Neuronal stem cell (in vitro differentiated cells): ENCODE measurements around the gene MSMO1.
"Not testable (repeated sequence)": the region's sequence is repeated elsewhere in the genome, so short reads cannot be mapped to it uniquely, and the experiment has no call there.

Experiments used
- DNase-seq: peaks from one replicate; pipeline ENCODE4 v3.0.0-alpha.2; 2013; ENCODE audit warnings: low spot score
- H2AFZ ChIP-seq: one replicate; pipeline ENCODE4 v1.6.1; 2013; ENCODE audit warnings: mild to moderate bottlenecking, low read length, inconsistent platforms
- H2AK5ac ChIP-seq: 2 replicates; pipeline ENCODE4 v1.6.1; 2013; ENCODE audit warnings: low read depth, mild to moderate bottlenecking, inconsistent platforms, low read length, moderate library complexity, mixed read lengths
- H2BK120ac ChIP-seq: 2 replicates; pipeline ENCODE4 v1.6.1; 2013; ENCODE audit warnings: low read depth, mild to moderate bottlenecking, inconsistent platforms, low read length, moderate library complexity, mixed read lengths
- H2BK12ac ChIP-seq: one replicate; pipeline ENCODE4 v1.6.1; 2013; ENCODE audit warnings: low read length, inconsistent platforms
- H2BK15ac ChIP-seq: 2 replicates; pipeline ENCODE4 v1.6.1; 2013; ENCODE audit warnings: mild to moderate bottlenecking, low read length, inconsistent platforms, mixed read lengths
- H2BK5ac ChIP-seq: one replicate; pipeline ENCODE4 v1.6.1; 2013; ENCODE audit warnings: inconsistent platforms, mild to moderate bottlenecking, low read length, moderate library complexity
- H3K14ac ChIP-seq: one replicate; pipeline ENCODE4 v1.6.1; 2013; ENCODE audit warnings: low read length, inconsistent platforms
- H3K18ac ChIP-seq: 2 replicates; pipeline ENCODE4 v1.6.1; 2013; ENCODE audit warnings: low read length, inconsistent platforms
- H3K23ac ChIP-seq: 2 replicates; pipeline ENCODE4 v1.6.1; 2013; ENCODE audit warnings: low read depth, mild to moderate bottlenecking, mixed read lengths, low read length, inconsistent platforms; ENCODE audit not compliant: poor library complexity
- H3K27ac ChIP-seq: replicated peaks from 3 replicates; pipeline ENCODE4 v1.5.1; 2013; ENCODE audit warnings: low read length, inconsistent platforms
- H3K27me3 ChIP-seq, 3 experiments: 2 replicates each; pipeline ENCODE4 v1.6.1; 2013; ENCODE audit warnings: low read length in 3 of 3, mild to moderate bottlenecking in 2 of 3, inconsistent platforms in 1 of 3, low read depth in 1 of 3, mixed read lengths in 1 of 3, moderate library complexity in 1 of 3; ENCODE audit not compliant: control insufficient read depth in 3 of 3, insufficient read depth in 3 of 3
- H3K36me3 ChIP-seq, 2 donors: replicated peaks in 1 of 2; 2 replicates each; pipeline ENCODE4 v1.6.1; 2013; ENCODE audit warnings: low read length in 2 of 2; ENCODE audit not compliant: control insufficient read depth in 2 of 2, insufficient read depth in 2 of 2
- H3K4ac ChIP-seq: 2 replicates; pipeline ENCODE4 v1.6.1; 2013; ENCODE audit warnings: inconsistent platforms, mild to moderate bottlenecking, low read length, moderate library complexity
- H3K4me1 ChIP-seq, 2 donors: 1 replicate in 1 of 2; 2 replicates in 1 of 2; pipeline ENCODE4 v1.6.1; 2013; ENCODE audit warnings: low read length in 2 of 2, low read depth in 1 of 2; ENCODE audit not compliant: control insufficient read depth in 2 of 2, insufficient read depth in 1 of 2
- H3K4me2 ChIP-seq: one replicate; pipeline ENCODE4 v1.6.1; 2013; ENCODE audit warnings: mild to moderate bottlenecking, low read length, inconsistent platforms; ENCODE audit not compliant: insufficient read depth, poor library complexity, severe bottlenecking
- H3K4me3 ChIP-seq, 2 donors: 2 replicates each; pipeline ENCODE4 v1.5.1; 2013; ENCODE audit warnings: low read length in 2 of 2, mild to moderate bottlenecking in 2 of 2, inconsistent platforms in 1 of 2, moderate library complexity in 1 of 2
- H3K79me1 ChIP-seq: one replicate; pipeline ENCODE4 v1.6.1; 2013; ENCODE audit warnings: low read depth, mild to moderate bottlenecking, inconsistent platforms, low read length, moderate library complexity
- H3K9ac ChIP-seq: one replicate; pipeline ENCODE4 v1.6.1; 2013; ENCODE audit warnings: mild to moderate bottlenecking, low read depth, low read length, inconsistent platforms; ENCODE audit not compliant: poor library complexity
- H3K9me3 ChIP-seq, 2 donors: replicated peaks in 1 of 2; 2 replicates each; pipeline versions ENCODE3 to v1.6.1; 2013; ENCODE audit warnings: low read length in 2 of 2, mild to moderate bottlenecking in 2 of 2, inconsistent platforms in 1 of 2, low read depth in 1 of 2, mixed read lengths in 1 of 2, moderate library complexity in 1 of 2; ENCODE audit not compliant: control insufficient read depth in 2 of 2, insufficient read depth in 1 of 2
- H4K8ac ChIP-seq: one replicate; pipeline ENCODE4 v1.6.1; 2013; ENCODE audit warnings: low read depth, mild to moderate bottlenecking, inconsistent platforms, low read length, moderate library complexity
- H4K91ac ChIP-seq: one replicate; pipeline ENCODE4 v1.6.1; 2013; ENCODE audit warnings: low read length, low read depth, mild to moderate bottlenecking, inconsistent platforms; ENCODE audit not compliant: poor library complexity
- WGBS, 2 donors: extraction: QIAGEN DNeasy Blood & Tissue Kit; methylation state at CpG; one replicate each; pipeline ENCODE4 v1.1.7; 2013; ENCODE audit warnings: missing lambda C conversion rate in 2 of 2, mixed read lengths in 1 of 2; ENCODE audit not compliant: insufficient read length in 2 of 2, insufficient replicate concordance in 1 of 2; ENCODE audit errors: extremely low coverage in 2 of 2; 5-methylcytosine and 5-hydroxymethylcytosine counted together

MSMO1 gene

GRCh38 chr4:165336743-165337142 is 9.3 kb downstream of the MSMO1 start:
- Histone ChIP-seq H2AK5ac (no peak overlapping the region), H2BK12ac (no peak overlapping the region), H3K9ac (no peak overlapping the region), H3K14ac (no peak overlapping the region), H3K27me3 (peaks cover 0 to 2% (median 0%) of the 10 kb centered on the region in 3 experiments), H3K4me2 (no peak overlapping the region), H4K8ac (no peak overlapping the region), H3K23ac (no peak overlapping the region), H2BK120ac (no peak overlapping the region), H3K18ac (no peak overlapping the region), H2BK15ac (no peak overlapping the region), H3K4me1 (peaks cover 10 to 19% of the 10 kb centered on the region in 2 donors), H3K9me3 (no peaks in the 10 kb centered on the region), H3K79me1 (no peaks in the 10 kb centered on the region), H2BK5ac (no peak overlapping the region), H2AFZ (no peak overlapping the region), H3K4ac (no peak overlapping the region), H3K36me3 (peaks cover 21 to 100% of the 10 kb centered on the region in 2 donors), H3K4me3 (no peak overlapping the region), H3K27ac (no peak overlapping the region), H4K91ac (no peak overlapping the region)
- no CpG with 5 or more reads among the region's 6 CpGs for WGBS, 2 donors
- no peak for DNase-seq

- peaks cover 12 to 68% of the 10 kb centered on the region in 2 donors for H3K36me3 ChIP-seq
- H3K79me1 ChIP-seq, H4K8ac ChIP-seq, DNase-seq, H3K27ac ChIP-seq, H3K9ac ChIP-seq, H3K27me3 ChIP-seq, H2BK15ac ChIP-seq, H2AK5ac ChIP-seq, H4K91ac ChIP-seq, H3K4me3 ChIP-seq, H3K23ac ChIP-seq, H3K4me1 ChIP-seq, H3K4ac ChIP-seq, H2BK12ac ChIP-seq, H3K14ac ChIP-seq, H3K4me2 ChIP-seq, H2BK5ac ChIP-seq, H2BK120ac ChIP-seq, H3K9me3 ChIP-seq, H2AFZ ChIP-seq, H3K18ac ChIP-seq: not testable (repeated sequence)
- no CpG with 5 or more reads among the region's 5 CpGs for WGBS, 2 donors
These were observed 14.9 kb downstream of the MSMO1 start for GRCh38 chr4:165342340-165342739.

GRCh38 chr4:165343353-165344191 is 16.1 kb downstream of the MSMO1 start:
- no peak overlapping the region for H3K9ac ChIP-seq
- no peak overlapping the region for H4K8ac ChIP-seq
- no peaks in the 10 kb centered on the region for H3K9me3 ChIP-seq
- H3K23ac ChIP-seq, result no peak overlapping the region
- H3K4me1 ChIP-seq, result no peaks in the 10 kb centered on the region
- no peak overlapping the region for H3K27ac ChIP-seq
- WGBS, 2 donors, result no CpG with 5 or more reads among the region's 13 CpGs
- no peak overlapping the region for H3K4me2 ChIP-seq
- no peak overlapping the region for H2BK15ac ChIP-seq
- no peak overlapping the region for H3K18ac ChIP-seq
- no peak overlapping the region for H3K4ac ChIP-seq
- H3K36me3 ChIP-seq, result peaks cover 12 to 55% of the 10 kb centered on the region in 2 donors
- no peak overlapping the region for H2AK5ac ChIP-seq
- no peak overlapping the region for H4K91ac ChIP-seq
- H3K79me1 ChIP-seq, result no peaks in the 10 kb centered on the region
- no peaks in the 10 kb centered on the region for H3K27me3 ChIP-seq
- no peak overlapping the region for H2BK120ac ChIP-seq
- H2BK5ac ChIP-seq, result no peak overlapping the region
- H3K4me3 ChIP-seq, result no peak overlapping the region
- no peak overlapping the region for H2BK12ac ChIP-seq
- H3K14ac ChIP-seq, result no peak overlapping the region
- H2AFZ ChIP-seq, result no peak overlapping the region
- no peak for DNase-seq

DNA sequence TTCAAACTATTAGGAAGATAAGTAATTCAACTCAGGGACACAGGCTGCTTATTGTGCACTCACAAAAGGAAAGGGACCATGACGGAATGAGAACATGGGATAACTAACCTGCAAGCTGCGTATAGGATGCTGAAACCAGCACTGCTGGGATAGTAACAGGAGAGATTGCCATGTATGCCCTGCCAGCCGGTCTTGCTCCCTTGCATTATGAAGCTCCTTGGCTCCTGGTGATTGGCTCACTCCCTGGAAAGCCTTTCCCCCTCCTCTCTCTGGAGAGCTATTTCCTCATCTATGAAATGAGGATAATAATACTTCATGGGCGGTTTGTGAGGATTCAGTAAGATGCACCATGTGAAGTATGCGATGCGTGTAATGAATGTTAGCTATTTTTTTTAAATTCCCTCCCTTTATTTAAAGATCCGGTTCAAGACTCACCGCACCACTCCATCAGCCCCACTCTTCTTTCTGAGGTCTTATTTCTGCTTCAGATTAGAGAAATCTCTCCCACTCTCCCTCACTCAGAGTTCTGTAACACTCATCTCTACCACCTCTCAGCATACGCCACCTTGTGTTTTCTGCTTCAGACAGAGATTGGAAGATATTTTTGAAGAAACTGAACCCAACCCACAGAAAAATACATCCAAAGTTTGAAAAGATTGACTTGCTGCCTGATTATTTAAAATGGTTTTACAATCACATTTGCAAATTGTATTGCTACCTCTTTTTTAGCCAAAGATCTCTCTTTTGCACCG is 18.4 kb downstream of the MSMO1 start:
- Histone ChIP-seq H2BK15ac (no peak overlapping the region), H3K23ac (no peak overlapping the region), H3K4me2 (no peak overlapping the region), H3K9ac (no peak overlapping the region), H4K91ac (no peak overlapping the region), H2BK120ac (no peak overlapping the region), H2AFZ (no peak overlapping the region), H3K18ac (no peak overlapping the region), H3K4ac (no peak overlapping the region), H3K27me3 (no peaks in the 10 kb centered on the region), H2BK12ac (no peak overlapping the region), H3K4me3 (no peak overlapping the region), H3K4me1 (no peaks in the 10 kb centered on the region), H3K9me3 (no peaks in the 10 kb centered on the region), H2BK5ac (no peak overlapping the region), H3K36me3 (peaks cover 2 to 33% of the 10 kb centered on the region in 2 donors), H3K27ac (no peak overlapping the region), H4K8ac (no peak overlapping the region), H3K79me1 (no peaks in the 10 kb centered on the region), H3K14ac (no peak overlapping the region), H2AK5ac (no peak overlapping the region)
- WGBS, 2 donors, result no CpG with 5 or more reads among the region's 10 CpGs
- no peak for DNase-seq
